Epithelial cell of proximal tubule (primary cell): ENCODE measurements around the gene PTPN21. TPM values are rescaled to one million over a fixed set of nuclear protein-coding genes. Genes with fewer than 3 reads are reported as not detected.

Experiments used
- DNase-seq: peaks from one replicate; pipeline ENCODE4 v3.0.0-alpha.2; 2011; ENCODE audit warnings: low read depth
- H3K4me3 ChIP-seq: 2 replicates; pipeline ENCODE4 v1.5.1; 2011; ENCODE audit warnings: low read depth, mild to moderate bottlenecking, low read length
- total RNA-seq: library from RNA; depleted of rRNA; stranded (reverse); fragments of >200 nt; gene quantifications from 2 replicates; pipeline ENCODE4 v1.2.3, GENCODE V29; 2015
- TF ChIP-seq, protein P1 (sequence below): conservative IDR thresholded peaks from 2 replicates; pipeline ENCODE4 v1.5.1; 2012; ENCODE audit warnings: low read depth, mild to moderate bottlenecking, low read length

Gene PTPN21
- total RNA-seq: 5.9 and 8.2 TPM in 2 replicates

GRCh38 chr14:88554457-88555286 lies at the start of gene PTPN21:
TSS of gene PTPN21 (minus strand) at chr14:88555007. CDS start at chr14:88550417, 4,590 bp downstream.
- H3K4me3 ChIP-seq: peak within 1 kb of the TSS; percentile 85
- TF ChIP-seq, protein P1, sequence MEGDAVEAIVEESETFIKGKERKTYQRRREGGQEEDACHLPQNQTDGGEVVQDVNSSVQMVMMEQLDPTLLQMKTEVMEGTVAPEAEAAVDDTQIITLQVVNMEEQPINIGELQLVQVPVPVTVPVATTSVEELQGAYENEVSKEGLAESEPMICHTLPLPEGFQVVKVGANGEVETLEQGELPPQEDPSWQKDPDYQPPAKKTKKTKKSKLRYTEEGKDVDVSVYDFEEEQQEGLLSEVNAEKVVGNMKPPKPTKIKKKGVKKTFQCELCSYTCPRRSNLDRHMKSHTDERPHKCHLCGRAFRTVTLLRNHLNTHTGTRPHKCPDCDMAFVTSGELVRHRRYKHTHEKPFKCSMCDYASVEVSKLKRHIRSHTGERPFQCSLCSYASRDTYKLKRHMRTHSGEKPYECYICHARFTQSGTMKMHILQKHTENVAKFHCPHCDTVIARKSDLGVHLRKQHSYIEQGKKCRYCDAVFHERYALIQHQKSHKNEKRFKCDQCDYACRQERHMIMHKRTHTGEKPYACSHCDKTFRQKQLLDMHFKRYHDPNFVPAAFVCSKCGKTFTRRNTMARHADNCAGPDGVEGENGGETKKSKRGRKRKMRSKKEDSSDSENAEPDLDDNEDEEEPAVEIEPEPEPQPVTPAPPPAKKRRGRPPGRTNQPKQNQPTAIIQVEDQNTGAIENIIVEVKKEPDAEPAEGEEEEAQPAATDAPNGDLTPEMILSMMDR: no peak
- DNase-seq: no peak

- TF ChIP-seq, protein P1: no peak
- H3K4me3 ChIP-seq: no peak overlapping the region
- DNase-seq: no peak
These were observed 49.4 kb upstream of the PTPN21 start for GRCh38 chr14:88604212-88604611.

DNA sequence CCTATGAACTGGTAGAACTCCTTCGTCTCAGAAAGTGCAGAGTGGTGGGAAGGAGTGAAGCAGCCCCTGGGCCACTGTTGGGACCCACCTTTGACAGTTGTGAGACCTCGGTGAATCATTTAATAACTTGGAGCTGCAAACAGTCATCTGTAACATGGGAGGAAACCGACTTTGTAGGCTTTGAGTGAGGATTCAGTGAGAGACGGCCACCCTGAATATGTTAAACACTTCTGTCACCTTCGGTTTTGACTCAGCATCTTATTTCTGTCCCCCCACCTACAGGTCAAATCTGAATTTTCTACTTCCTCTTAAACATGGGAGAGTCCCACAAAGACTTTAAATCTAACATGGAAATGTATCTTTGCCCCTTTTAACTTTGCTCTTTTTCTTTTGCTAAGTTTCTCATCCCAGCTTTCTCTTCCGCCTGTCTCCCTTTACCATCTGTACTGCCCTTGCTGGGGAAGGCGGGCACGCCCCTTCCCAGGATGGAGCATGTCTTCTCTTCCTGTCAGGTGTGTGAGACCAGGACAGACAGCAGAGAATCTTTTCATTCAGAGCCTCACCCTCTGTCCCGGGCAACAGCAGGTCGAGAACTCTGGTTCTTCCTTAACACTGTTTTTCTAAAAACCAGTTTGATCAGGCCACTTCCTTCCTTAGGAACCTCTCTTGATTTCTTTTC lies 45.1 kb upstream of the PTPN21 start:
- TF ChIP-seq, protein P1: no peak
- no peak overlapping the region for H3K4me3 ChIP-seq
- no peak for DNase-seq

DNA sequence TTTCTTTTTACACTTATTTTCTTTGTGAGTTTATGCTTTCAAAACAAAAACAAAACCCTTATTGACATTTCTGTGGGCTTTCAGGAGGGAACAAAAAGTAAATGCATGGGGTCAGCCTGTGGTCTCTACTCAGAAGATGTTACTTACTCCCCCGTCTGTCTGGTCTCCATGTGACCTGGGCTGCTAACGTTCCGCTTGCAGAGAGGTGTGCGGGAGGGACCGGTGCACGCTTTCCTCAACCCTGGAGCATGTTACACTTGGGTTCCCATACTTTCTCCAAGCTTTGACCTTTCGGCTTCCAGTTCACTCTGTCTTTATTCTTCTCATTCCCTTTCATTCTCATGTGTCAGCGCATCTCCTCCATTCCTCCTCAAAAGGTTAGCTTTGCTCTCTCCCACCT lies 44.5 kb upstream of the PTPN21 start:
- H3K4me3 ChIP-seq: no peak overlapping the region
- no peak for DNase-seq
- TF ChIP-seq, protein P1: no peak

DNA sequence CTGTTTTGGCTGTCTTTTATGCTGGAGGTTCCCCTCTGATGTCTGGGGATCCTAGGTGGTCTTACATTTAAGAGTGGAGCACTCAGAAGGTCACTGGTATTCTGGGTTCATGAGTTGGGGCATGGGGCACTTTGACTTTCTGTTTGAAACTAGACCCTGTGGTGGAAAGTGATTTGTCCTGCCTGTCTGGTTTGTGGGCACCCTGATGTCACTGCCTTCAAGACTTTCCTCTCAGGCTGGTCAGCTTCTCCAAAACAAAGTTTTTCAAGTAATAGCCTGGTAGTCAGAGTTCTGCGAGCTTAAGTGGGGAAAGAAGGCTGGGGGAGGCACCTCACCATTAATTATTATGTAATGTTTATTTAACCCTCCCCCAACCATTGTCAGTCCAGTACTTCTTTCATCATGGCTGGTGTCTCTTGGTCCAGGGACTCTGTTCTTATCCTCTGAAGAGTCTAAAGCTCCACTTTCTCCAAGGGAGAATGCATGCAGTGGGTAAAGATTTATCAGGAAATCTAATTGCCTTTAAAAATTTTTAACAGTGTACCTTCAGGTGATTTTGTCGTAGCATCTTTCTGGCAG lies 43.4 kb upstream of the PTPN21 start:
- H3K4me3 ChIP-seq: no peak overlapping the region
- DNase-seq: no peak
- TF ChIP-seq, protein P1: no peak

DNA sequence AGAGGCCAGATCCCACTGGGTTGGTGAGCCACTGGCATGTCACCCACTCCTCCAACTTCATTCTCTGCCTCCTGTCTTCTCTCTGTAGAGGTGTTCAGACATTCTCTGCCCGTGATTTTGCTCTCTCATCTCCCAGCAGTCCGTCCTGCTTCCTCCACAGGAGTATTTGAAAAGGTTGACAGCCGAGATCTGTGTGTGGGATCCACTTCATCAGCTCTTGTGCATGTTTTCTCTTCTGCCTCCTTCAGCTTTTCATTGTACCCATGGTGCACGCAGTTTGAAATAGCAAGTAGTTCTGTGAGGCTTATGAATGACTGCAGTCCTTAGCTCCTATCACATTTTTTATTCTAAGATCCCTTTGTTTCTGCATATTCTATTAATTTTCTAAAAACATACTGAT lies 42.8 kb upstream of the PTPN21 start:
- no peak overlapping the region for H3K4me3 ChIP-seq
- TF ChIP-seq, protein P1: no peak
- no peak for DNase-seq
